NCI-H82 treated with DMSO at 0.1 percent for 48 hours (cell line): ENCODE results near the gene TGM2.
"Not testable (repeated sequence)": the region's sequence is repeated elsewhere in the genome, so short reads cannot be mapped to it uniquely, and the experiment has no call there.

Experiments used
- DNase-seq: peaks from one replicate; lab custom pipeline; 2025; ENCODE audit not compliant: unreplicated experiment; lab: John Stamatoyannopoulos, UW

TGM2 gene

DNA sequence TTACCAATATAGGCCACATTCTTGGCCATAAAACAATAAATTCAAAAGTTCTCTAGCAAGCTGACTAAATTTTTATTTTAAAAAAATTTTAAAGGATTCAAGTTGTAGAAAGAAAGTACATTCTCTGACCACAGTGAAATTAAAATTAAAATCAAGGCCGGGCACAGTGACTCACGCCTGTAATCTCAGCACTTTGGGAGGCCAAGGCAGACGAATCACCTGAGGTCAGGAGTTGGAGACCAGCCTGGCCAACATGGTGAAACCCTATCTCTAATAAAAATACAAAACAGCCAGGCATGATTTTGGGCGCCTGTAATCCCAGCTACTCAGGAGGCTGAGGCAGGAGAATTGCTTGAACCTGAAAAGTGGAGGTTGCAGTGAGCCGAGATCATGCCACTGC, 62.9 kb downstream of the TGM2 start:
- not testable (repeated sequence) for DNase-seq

DNA sequence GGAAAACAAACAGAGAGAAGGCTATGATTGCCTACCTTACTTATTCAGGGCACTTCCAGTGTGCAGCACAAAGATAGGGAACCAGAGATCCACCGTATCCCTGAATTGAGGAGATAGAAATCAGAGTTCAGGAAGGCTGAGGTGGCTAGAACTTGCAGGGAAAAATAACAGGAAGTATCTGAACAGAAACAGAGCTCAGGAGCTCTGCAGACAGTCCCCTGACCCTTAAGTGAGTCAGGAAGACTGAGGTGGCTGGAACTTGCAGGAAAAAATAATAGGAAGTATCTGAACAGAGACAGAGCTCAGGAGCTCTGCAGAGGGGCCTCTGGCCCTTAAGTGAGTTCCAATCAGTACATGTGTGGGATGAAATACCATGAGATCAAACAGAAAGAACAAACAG, 66.1 kb downstream of the TGM2 start:
- no peak for DNase-seq

DNA sequence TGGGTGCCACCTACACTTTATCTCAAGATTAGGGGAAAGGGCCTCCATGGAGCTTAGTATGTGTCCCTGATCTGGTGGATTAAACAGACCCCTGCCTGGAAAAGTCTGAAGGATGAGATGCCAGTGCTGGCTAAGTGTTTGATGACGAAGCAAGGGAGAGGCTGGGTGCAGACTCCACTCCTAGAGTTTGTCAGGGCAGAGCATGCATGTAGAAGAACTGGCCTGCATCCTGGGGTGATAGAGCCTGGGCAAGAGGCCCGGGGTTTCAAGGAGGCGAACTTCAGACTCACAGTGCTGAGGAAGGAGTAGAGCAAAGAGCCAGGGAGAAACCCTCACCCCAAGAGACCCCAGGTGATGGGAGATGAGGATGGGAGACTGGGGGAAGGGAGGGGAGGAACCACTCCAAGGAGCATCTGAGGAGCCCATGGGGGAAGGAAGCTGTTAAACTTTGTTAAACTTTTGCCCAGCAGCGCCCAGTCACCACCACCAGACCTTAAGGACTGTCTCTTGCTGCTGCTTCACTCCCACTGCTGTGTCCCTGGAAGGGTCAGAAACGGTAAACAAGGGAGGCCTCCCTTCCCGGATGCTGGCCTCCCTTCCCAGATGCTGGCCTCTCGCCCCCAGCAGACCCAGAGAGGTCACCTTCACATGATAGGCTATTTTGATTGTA, 69.9 kb downstream of the TGM2 start:
- peak; percentile 98 for DNase-seq

DNA sequence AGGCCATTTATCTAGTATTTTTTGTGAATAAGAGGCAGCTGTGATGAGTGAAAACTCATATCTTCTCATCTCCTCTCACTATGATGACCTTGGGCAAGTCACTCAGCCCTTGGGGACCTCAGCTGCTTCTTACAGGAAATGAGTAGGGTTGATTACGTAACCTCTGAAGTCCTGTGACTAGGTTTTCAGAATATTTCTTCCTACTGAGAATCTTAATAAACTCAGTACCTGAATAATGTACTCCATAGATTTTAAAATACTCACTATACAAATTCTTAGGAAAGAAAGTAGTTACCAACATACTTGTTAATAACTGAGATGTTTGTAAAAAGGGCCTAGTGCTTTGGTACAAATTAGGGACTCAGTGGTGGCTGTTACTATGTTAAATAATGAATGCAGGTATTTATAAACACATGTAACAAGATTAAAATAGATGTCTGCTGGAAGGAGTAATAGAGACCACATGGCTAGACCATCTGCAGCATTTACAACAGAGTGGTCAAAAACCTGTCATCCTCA, 70.6 kb downstream of the TGM2 start:
- peak; percentile 98 for DNase-seq

DNA sequence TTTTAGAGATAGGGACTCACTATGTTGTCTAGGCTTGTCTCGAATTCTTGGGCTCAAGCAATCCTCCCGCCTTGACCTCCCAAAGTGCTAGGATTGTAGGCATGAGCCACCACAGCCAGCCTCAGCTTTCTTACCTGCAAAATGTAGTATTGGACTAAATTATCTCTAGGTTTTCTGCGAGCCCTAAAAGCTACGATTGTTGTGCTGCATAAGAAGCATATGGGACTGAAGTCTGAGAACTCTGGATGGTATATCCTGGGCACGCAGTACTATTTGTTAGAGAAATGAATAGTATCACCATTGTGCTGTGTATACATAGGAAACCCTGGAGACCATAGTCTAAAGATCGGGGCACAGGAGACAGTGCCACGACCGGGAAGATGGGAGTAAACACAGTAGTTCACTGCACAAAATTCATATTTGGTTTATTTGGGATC, 71.4 kb downstream of the TGM2 start:
- DNase-seq: no peak

DNA sequence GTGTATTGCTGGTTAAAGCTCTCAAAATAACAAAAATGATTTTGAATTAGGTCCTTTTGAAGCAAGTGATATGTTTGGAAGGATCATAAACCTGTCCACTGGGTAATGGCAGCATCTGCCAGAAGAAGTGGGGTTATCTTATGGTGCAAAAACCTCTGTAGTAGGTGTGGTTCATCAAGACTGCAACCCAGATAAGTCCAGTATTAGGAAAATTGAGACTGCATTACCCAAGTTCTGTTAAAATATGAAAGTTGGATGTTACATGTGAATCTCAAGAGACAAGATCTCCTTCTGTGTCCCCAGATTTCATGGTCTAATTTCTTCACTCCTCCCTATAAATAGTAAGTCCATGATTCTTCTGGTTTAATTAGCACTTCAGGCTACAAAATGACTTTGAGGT, 72.2 kb downstream of the TGM2 start:
- no peak for DNase-seq

DNA sequence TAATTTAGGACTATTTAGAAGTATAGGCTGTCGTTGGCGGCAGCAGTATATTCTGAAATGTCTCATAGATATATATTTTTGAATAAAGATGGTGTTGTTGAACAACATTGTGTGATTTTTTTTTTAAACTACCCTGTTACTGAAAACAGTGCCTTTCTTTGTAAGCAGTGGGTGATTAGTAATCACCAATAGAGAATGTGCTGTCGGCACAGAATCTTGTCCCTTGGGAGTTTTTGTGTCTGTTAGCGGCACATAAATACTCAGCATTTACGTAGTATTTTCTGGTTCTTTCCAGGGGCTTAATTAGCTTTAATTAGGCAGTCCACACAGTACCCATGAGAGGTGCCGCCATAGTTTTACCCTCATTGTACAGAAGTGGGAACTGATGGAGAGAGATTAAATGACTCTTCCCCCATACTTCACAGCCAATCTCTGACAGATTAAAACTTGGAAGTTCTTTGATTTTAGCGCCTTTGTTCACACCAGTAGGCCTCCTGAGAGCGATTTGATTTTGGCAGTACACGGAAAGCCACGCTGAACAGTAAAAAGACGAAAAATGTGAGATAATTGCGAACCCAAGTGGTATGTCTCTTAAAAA, 72.7 kb downstream of the TGM2 start:
- DNase-seq: no peak

DNA sequence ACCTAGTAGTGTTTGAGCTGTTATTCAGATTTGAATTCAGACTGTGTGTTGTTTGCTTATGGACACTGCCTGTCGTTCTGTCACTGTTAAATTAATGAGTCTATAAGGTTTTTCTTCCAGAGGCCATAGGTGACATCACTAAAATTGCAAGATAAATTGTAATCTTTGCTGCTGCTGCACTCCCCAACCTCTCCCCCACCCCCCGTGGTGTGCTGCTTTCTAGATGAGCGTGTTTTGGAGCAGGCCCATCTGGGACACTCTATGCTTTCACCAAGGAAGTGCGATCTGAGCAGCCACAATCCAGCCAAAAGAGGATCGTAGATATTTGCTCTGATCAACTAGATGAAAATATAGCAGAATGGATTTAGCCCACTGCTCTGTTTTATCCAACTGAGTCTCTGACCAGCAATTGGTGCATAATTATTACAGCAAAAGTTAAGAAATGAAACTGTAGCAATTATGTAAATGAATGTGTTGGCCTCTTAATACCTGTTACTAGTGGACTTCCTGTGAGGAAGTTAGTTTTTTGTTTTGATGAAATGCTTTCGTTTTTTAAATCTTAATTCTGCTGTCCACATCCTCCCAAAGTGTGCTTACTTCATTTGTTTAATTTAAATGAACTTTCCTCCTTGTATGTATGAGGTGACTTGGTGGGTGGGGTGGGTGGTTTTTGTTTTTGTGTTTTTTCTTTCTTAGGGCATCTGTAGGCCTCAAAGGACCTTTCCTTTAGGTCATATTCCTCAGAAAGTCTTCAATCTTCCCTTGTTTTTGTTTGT, 73.4 kb downstream of the TGM2 start:
- DNase-seq: peak; percentile 21

DNA sequence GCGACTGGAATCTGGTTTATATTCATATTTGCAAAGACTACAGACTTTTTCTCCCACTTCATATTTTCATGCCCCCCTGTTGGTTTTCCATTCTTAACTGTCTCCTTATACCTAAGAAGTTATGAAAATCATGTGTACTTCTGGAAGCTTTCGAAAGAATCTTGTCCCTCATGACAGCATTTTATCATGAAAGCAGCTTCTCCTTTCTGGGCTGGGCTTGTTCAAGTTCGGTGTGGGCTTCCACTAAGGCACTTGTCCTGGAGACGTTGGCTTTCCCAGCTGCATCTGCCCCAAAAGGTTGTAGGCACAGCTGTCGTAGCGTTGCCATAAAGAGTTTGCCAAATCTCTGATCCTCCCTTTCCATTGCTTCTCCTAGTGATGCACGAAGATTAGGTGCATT, 75.0 kb downstream of the TGM2 start:
- no peak for DNase-seq

DNA sequence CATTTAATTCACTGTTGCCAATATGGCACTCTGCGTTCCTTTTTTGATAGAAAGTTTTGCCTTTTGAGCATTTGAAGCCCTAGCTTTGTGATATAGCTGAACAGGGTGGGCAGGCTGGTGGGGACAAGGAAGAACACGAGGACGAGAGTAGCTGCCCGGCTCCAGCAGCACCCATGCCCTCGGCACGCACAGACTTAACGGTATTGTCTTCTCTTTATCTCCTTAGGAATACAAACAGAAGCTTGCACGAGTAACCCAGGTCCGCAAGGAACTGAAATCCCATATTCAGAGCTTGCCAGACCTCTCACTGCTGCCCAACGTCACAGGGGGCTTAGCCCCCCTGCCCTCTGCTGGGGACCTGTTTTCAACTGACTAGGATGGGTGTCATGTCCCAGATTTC, 75.6 kb downstream of the TGM2 start:
- peak; percentile 37 for DNase-seq

DNA sequence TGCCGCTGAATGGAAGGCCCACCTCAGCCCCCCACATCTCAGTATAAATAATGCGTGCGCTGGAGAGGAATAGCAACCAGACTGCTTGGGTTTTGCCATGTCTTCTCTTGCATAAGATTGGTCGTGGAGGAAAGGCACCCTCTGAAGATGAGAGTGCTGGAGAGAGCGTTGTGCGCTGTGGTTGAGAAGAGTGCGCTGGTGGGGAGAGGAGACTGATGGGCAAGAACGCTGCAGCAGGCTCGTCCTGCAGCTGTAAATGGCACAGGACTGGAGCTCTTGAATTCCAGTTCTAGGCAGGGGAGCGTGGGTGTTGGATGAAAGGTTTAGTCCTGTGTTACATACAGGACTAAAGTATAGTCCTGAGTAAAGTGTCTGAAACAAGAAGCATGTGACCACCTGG, 80.0 kb downstream of the TGM2 start:
- no peak for DNase-seq

DNA sequence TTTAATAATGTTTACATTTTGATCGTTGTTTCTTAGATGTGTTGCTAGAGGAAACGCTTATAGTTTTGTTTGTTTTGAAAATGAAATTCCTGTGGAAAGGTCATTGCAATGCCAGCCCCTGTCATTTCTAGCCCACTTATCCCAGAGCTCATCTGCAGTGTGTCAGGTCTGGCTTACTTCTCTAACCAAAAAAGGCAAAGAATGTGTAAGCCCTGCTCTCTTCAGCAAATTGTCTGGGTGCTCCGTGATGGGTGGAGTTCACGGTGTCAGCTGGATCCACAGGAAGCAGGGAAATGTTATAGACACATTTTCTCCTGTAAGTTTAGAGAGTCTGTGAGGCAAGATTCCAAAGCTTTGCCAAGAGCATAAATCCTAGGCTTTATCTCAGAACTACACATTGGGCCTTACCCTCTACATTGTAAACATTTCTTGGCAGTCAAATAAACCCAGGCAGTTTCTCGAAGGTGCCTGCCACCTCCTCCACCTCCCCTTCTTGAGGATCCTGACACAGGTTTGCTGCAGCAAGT, 80.6 kb downstream of the TGM2 start:
- DNase-seq: no peak

DNA sequence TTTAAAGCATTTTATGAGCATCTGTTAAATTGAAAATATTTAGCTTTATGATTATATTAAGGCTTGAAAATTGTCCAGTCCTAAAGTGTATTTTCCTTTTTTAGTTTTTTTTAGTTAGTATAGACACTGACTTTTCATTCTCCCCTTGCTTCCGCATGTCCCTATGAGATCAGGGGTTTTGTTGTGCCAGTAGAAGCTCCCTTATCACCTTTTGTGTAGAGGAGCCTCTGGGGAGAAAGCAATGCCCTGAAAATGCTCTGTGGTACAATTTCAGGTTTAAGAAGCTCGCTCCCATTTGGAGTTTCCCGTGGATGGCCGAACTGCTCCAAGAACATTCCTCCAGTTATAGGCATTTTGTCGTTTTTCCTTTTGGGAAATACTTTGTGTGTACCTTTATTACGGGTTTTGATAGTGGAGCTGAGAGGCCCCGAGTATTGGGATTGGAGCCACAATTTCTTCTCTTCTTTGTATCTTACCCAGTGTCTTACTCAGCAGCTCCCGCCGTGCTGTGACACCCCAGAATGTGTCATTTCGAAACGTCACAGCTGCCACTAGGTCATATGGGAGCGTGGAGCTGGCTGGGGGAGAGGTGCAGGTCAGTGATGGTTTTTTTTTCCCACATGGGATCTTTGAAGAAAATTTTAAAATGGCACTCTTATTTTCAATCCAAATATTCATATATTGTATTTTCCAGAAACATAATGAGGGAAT, 81.6 kb downstream of the TGM2 start:
- DNase-seq: no peak

DNA sequence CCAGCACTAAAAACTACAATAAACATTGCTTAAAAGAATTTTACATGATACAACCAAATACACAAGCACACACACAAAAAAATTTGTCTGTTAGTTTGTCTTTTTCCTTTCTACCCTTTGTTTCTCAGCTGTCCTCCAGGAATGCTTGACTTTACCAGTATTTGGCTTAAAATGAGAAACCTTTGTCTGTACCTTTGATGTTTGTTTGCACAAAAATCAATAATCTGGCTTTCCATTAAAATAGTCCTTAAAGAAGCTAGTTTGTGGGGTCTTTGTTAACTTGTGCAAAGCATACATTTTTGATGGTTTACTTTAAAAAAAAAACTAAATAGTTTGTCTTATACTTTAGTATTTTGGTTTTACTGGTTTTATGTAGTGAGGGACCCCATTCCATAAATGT, 82.2 kb downstream of the TGM2 start:
- DNase-seq: no peak

DNA sequence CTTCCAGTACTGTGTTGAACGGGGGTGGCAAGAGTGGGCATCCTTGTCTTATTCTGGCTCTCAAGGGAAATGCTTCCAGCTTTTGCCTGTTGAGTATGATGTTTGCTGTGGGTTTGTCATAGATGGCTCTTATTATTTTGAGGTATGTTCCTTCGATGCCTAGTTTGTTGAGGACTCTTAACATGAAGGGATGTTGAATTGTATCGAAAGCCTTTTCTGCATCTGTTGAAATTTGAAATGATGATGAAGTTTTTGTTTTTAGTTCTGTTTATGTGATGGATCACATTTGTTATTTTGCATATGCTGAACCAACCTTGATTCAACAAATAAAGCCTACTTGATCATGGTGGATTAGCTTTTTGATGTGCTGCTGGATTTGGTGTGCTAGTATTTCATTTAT, 83.5 kb downstream of the TGM2 start:
- DNase-seq: no peak

DNA sequence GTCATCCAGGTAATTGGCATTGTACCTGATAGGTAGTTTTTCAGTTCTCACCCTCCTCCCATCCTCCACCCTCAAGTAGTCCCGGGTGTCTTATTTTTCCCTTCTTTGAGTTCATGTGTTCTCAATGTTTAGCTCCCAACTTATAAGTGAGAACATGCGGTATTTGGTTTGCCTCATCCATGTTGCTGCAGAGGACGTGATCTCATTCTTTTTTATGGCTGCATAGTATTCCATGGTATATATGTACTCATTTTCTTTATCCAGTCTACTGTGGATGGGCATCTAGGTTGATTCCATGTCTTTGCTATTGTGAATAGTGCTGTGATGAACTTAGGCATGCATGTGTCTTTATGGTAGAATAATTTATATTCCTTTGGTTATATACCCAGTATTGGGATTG, 85.7 kb downstream of the TGM2 start:
- no peak for DNase-seq

DNA sequence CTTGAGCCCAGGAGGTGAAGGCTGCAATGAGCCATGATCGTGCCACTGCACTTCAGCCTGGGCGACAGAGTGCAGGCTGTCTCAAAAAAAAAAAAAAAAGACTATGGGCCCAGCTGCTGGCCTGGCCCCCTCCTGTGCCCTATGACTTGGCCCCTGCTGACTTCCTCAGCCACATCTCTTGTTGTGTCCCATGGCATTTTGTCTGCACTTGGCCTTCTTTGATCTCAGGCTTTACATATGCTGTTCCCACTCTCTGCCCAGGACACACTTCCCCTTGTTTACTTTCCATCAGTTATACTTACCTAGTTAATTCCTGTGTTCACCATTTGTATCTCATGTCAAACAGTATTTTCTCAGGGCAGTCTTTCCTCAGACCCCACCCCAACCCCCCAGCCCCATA, 87.0 kb downstream of the TGM2 start:
- no peak for DNase-seq
